ENCODE measurements around the gene CABLES1.

The CABLES1 gene

DNA sequence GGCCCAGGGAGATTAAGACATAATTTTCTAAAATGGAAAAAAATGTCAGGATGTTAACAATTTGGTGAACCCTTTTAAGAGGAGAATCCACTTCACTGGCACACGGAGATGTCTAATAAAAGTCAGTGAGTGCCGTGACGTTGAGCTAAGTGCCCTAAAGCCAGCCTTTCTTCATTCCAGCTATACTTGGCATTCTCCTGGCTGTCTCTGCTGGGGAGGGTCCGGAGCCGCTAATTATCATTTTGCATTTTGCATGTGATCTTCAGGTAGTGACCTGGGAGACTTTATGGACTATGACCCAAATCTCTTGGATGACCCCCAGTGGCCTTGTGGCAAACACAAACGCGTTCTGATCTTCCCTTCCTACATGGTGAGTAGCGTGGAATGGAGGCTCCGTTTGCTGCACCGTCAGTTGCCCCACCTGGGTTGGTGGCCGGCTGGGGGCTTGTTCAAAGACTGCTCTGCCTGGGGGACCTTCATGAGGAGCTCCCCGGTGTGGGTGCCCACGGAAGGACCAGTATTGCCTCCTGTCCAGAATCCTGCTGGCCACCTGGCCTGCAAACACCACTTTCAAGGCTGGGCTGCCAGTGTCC is 101.7 kb downstream of the CABLES1 start:
- POLR2A ChIA-PET, result no interaction called here

DNA sequence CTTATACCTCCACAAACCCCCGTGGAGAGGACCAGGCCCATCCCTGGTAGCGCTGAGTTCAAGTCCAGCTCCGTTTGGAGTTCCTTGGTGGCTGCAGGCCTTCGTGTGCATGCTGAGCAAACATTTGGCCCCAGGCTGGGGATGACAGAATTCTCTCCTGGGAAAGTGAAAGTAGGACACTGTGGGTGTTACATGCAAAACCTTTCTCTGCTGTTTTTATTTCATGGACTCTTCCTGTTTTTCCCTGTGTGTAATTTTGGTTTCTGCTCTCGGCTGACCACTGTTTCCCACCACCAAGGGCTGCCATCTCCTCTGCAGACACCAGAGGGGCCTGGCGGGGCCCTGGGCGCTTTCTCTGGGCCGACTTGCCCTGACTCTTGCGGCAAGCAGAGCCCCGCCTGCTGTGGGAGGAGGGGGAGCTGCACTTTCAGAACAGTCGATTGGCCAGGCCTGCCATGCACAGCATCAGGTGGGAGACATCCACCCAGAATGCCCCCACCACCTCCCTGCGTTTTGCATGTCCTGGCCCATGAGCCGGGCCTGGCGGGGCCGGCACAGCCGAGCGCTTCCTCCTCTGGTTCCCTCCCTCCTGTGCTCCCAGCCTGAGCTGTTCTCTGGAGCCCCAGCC is 102.4 kb downstream of the CABLES1 start:
- H3K36me3 ChIP-seq (ENCODE audit: control insufficient read depth in 2 of 2, insufficient read depth in 1 of 2, low read length in 2 of 2), result peaks cover 0 to 31% of the 10 kb centered on the region in 2 experiments; a peak in 2 of 3 replicates
- H3K27ac ChIP-seq (ENCODE audit: extremely low read depth, low read depth, low read length), result no peak overlapping the region
- POLR2A ChIA-PET, result no interaction called here
- no peaks in the 10 kb centered on the region for H3K9me3 ChIP-seq (ENCODE audit: control insufficient read depth, insufficient read depth, low read depth, low read length)
- TF ChIP-seq ZNF112 (tag by site-specific recombination; IDR thresholded peaks at IDR 0.05) (no peak), ZNF433 (tag by site-specific recombination; IDR thresholded peaks at IDR 0.05; ENCODE audit: low read depth) (no peak), BCL11A (tag by site-specific recombination; IDR thresholded peaks at IDR 0.05; ENCODE audit: low read depth) (no peak), ZNF155 (tag by site-specific recombination; IDR thresholded peaks at IDR 0.05) (no peak), SALL2 (tag by site-specific recombination; IDR thresholded peaks at IDR 0.05; ENCODE audit: borderline replicate concordance) (no peak), ZBTB20 (tag by site-specific recombination; IDR thresholded peaks at IDR 0.05) (no peak), ZNF521 (tag by site-specific recombination; IDR thresholded peaks at IDR 0.05) (no peak), ZNF391 (tag by site-specific recombination; IDR thresholded peaks at IDR 0.05; ENCODE audit: borderline replicate concordance, low read depth) (no peak)
- TF ChIP-seq, protein P1, sequence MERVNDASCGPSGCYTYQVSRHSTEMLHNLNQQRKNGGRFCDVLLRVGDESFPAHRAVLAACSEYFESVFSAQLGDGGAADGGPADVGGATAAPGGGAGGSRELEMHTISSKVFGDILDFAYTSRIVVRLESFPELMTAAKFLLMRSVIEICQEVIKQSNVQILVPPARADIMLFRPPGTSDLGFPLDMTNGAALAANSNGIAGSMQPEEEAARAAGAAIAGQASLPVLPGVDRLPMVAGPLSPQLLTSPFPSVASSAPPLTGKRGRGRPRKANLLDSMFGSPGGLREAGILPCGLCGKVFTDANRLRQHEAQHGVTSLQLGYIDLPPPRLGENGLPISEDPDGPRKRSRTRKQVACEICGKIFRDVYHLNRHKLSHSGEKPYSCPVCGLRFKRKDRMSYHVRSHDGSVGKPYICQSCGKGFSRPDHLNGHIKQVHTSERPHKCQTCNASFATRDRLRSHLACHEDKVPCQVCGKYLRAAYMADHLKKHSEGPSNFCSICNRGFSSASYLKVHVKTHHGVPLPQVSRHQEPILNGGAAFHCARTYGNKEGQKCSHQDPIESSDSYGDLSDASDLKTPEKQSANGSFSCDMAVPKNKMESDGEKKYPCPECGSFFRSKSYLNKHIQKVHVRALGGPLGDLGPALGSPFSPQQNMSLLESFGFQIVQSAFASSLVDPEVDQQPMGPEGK (tag by site-specific recombination; IDR thresholded peaks at IDR 0.05), result no peak
- H3K4me1 ChIP-seq (ENCODE audit: control insufficient read depth, insufficient read depth, low read length), result no peaks in the 10 kb centered on the region
- CTCF ChIA-PET, result interaction anchor here (0.6 to 0.7 kb wide), 2 partner anchors 23 to 1638 kb away, joined by 3 read pairs; no protein-coding TSS in a partner anchor
- no peak overlapping the region for H3K4me3 ChIP-seq (ENCODE audit: low read depth, low read length)

More for the DNA sequence above, 101.7 kb downstream of the CABLES1 start:
- Histone ChIP-seq H3K4me1 (ENCODE audit: control insufficient read depth, insufficient read depth, low read length) (no peaks in the 10 kb centered on the region), H3K4me3 (ENCODE audit: low read depth, low read length) (no peak overlapping the region), H3K27ac (ENCODE audit: extremely low read depth, low read depth, low read length) (no peak overlapping the region), H3K36me3 (ENCODE audit: control insufficient read depth in 2 of 2, insufficient read depth in 1 of 2, low read length in 2 of 2) (peaks cover 0 to 31% of the 10 kb centered on the region in 2 experiments; a peak in 2 of 3 replicates), H3K9me3 (ENCODE audit: control insufficient read depth, insufficient read depth, low read depth, low read length) (no peaks in the 10 kb centered on the region)
- TF ChIP-seq ZNF488 (tag by site-specific recombination; IDR thresholded peaks at IDR 0.05) (no peak), ZNF335 (tag by site-specific recombination; conservative IDR thresholded peaks at IDR 0.05) (no peak), ZNF214 (tag by site-specific recombination; IDR thresholded peaks at IDR 0.05; ENCODE audit: borderline replicate concordance) (no peak), SCRT2 (tag by site-specific recombination; IDR thresholded peaks at IDR 0.05) (no peak), ZNF354C (tag by site-specific recombination; IDR thresholded peaks at IDR 0.05; ENCODE audit: borderline replicate concordance, low read depth) (no peak), ZFP37 (tag by site-specific recombination; IDR thresholded peaks at IDR 0.05) (no peak), ZNF747 (tag by site-specific recombination; IDR thresholded peaks at IDR 0.05) (no peak), ZNF350 (tag by site-specific recombination; IDR thresholded peaks at IDR 0.05) (no peak), ZNF10 (tag by site-specific recombination; IDR thresholded peaks at IDR 0.05) (no peak), ZNF776 (tag by site-specific recombination; IDR thresholded peaks at IDR 0.05; ENCODE audit: borderline replicate concordance) (no peak), ZNF426 (tag by site-specific recombination; IDR thresholded peaks at IDR 0.05) (no peak), GFI1B (tag by site-specific recombination; IDR thresholded peaks at IDR 0.05) (no peak), ZNF23 (tag by site-specific recombination; IDR thresholded peaks at IDR 0.05; ENCODE audit: borderline replicate concordance) (no peak), FEZF1 (tag by site-specific recombination; IDR thresholded peaks at IDR 0.05) (no peak), ZSCAN18 (tag by site-specific recombination; IDR thresholded peaks at IDR 0.05) (no peak), KLF8 (tag by site-specific recombination; IDR thresholded peaks at IDR 0.05) (no peak), ZNF473 (tag by site-specific recombination; IDR thresholded peaks at IDR 0.05) (no peak), ZNF146 (tag by site-specific recombination; IDR thresholded peaks at IDR 0.05) (no peak)
- TF ChIP-seq, protein P2, sequence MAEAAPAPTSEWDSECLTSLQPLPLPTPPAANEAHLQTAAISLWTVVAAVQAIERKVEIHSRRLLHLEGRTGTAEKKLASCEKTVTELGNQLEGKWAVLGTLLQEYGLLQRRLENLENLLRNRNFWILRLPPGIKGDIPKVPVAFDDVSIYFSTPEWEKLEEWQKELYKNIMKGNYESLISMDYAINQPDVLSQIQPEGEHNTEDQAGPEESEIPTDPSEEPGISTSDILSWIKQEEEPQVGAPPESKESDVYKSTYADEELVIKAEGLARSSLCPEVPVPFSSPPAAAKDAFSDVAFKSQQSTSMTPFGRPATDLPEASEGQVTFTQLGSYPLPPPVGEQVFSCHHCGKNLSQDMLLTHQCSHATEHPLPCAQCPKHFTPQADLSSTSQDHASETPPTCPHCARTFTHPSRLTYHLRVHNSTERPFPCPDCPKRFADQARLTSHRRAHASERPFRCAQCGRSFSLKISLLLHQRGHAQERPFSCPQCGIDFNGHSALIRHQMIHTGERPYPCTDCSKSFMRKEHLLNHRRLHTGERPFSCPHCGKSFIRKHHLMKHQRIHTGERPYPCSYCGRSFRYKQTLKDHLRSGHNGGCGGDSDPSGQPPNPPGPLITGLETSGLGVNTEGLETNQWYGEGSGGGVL (tag by site-specific recombination; IDR thresholded peaks at IDR 0.05), result no peak
- CTCF ChIA-PET, result interaction anchor here (0.8 to 0.9 kb wide), 3 partner anchors 11 to 175 kb away, joined by 3 to 4 read pairs (median 4); no protein-coding TSS in a partner anchor
